ENCODE data around the gene CDK11A.
A peak's percentile ranks its signal among the peaks of the same experiment; 100 is the strongest.
"Not testable (repeated sequence)": the region's sequence is repeated elsewhere in the genome, so short reads cannot be mapped to it uniquely, and the experiment has no call there.

The CDK11A gene

GRCh38 chr1:1754051-1754815 is 30.1 kb upstream of the CDK11A start:
- no peak for DNase-seq

GRCh38 chr1:1753607-1754005 is 29.4 kb upstream of the CDK11A start:
- DNase-seq, result no peak

DNA sequence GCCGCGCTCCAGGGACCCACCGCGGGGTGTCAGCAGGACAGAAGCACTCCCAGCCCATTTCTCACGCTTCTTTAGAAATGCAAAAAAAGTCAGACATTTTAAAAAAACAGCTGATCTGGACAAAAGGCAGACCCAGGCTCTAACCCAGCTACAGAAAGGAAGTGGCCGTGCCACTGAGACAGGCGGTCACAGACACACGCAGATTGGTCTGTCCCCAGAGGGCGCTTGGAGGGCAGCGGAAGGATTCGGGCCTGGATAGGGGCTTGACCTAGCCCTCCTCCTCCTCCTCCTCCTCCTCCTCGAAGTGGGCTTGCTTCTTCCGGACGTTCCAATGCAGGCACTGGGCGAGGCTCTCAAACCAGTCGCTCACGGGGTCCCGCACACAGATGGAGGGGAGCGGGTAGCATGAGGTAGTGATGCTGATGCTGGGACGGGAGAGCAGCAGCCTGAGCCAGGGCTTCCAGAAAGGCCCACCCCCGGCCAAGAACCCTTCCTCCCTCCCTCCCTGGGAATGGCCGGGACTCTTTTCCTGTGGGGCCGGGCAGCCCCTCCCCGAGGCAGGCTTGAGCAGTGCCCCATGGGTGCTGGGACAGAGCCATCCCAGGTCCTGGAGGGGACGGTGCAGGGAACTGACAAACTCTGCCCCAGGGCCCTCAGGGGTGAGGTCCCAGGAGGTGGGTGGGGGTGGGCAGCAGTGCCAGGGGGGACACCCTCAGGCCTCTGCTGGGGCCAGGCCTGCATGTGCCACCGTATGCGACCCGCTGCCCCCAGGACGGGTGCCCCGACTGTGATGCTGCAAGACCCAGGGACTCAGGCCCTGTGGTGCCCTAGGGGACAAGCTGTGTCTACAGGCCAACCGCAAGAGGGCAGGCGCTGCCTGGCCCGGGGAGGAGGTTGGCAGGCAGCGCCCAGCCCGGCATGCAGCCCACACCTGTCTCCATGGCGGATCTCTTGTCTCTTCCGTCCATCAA is 28.8 kb upstream of the CDK11A start:
- no peak for DNase-seq

DNA sequence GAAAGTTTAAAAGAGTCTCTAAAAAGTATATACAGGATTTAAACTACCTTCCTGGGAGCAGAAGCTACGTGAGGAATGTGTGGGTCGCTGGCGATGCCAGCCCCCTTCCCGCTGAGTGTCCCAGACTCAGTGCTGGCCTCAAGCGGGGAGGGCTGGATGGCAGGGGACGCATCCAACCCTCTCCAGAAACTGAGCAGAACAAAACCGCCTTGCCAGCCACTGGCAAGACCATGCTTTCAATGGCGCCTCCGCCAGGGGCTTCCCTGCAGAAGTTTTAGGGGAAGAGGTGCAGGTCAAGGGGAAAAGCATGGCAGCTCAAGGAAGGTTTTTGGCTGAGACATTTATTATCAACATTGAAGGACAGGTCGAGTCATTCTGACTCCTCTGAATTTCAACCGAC is 28.0 kb upstream of the CDK11A start:
- DNase-seq, result no peak

DNA sequence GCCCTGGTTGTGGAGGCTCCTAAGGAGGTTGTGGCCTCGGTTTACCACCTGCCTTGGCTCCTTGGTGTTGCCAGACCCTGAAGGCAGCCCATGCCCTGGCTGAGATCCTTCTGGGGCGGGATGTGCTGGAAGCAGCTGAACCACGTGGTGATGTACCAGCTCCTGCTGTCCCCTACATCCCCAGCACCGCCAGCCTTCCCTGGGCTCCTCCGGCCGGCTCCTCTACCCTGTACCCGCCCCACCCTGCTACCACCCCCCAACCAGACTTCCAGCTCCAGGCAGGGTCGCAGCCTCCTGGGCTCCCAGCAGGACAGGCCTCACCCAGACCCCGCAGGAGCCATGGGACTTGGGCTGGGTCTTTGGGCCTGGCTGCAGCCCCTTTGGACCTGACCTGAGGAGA is 25.8 kb upstream of the CDK11A start:
- not testable (repeated sequence) for DNase-seq

DNA sequence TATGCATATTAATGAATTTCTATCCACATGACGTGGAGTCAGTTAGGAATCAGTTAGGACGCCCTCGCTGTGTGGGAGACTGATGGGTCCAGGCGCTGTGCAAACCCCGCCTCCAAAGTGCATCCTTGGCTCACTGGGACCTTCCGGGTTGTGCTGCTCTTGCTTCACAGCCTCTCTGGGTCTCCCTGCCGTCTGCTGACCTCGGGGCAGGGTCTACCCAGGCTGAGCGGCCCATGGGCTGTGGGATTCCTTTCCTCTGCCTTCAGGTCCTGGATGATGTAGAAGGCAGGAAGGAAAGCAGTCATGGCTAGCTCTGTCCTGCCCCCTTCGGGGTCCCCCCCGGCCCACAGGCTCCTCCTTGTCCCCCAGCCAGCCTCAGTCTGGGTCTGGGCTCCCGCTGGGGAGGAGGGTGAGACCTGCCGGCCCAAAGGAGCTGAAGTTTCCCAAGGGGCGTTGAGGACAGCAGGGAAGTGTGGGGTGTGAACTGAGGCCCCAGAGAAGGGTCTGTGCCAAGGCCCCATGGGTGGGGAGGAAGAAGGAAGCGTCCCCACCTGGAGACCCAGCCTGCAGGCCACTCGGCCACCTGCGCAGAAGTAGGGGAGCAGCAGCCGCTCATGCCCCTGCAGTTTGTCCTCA is 24.6 kb upstream of the CDK11A start:
- no peak for DNase-seq

GRCh38 chr1:1746566-1746909 is 22.4 kb upstream of the CDK11A start:
- DNase-seq, result not testable (repeated sequence)

DNA sequence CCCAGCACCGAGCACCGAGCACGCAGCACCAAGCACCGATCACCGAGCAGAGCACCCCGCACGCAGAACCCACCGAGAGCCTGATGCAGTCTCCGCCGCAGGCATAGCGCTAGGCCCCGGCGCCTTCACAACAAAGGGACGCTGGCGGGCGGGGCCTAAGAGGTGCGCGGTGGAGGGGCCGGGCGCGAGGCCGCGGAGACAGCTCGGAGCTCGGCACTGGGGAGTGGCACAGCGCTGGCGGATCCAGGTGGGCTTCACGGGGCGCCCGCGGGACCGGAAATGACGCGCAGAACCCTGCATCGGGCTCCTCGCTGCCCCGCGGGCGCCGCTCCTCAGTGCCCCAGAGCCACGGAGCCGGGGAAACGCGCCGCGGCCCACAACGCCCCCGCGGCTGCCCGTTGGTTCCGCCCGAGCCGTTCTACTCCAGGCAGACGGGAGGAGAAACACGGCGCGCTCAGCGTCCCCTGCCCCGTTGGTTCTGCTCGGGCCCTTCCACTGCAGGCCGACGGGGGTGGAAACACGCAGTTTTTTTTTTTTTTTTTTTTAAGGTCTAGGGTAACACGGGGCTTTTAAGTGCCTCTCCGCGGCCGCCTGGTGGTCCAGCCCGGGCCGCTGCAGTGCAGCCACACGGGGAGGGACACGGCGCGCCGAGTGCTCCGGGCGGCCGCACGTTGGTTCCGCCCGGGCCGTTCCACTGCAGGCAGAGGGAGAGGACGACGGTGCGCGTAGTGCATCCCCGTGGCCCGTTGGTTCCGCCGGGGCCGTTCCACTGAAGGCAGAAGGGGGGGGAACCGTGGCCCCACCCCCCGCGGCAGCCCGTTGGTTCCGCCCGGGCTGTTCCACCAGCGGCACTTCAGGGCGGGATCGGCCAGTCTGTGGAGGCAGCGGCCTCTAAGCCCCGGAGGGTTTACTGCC is 21.8 kb upstream of the CDK11A start:
- peak; percentile 11 to 97 (median 84) for DNase-seq

DNA sequence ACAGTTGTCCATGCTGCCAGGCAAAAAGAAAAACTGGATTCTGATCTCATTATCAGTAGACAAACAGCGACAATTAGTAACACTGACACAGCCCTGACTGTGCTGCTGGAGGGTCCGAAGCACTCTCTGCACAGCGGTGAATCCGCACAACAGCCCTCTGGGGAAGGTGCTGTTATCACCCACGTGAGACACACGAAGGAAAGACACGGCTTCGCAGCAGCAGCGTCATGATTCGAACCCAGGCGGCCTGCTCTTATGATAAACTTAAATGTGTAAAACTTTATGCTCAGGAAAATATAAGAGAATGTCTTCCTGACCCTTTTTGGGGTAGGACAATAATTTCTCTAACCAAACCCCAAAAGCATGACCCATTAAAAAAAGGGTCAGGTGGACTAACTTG is 18.4 kb upstream of the CDK11A start:
- not testable (repeated sequence) for DNase-seq

GRCh38 chr1:1741013-1741412 is 16.9 kb upstream of the CDK11A start:
- DNase-seq, result not testable (repeated sequence)

GRCh38 chr1:1738799-1739337 is 14.7 kb upstream of the CDK11A start:
- DNase-seq, result not testable (repeated sequence)

DNA sequence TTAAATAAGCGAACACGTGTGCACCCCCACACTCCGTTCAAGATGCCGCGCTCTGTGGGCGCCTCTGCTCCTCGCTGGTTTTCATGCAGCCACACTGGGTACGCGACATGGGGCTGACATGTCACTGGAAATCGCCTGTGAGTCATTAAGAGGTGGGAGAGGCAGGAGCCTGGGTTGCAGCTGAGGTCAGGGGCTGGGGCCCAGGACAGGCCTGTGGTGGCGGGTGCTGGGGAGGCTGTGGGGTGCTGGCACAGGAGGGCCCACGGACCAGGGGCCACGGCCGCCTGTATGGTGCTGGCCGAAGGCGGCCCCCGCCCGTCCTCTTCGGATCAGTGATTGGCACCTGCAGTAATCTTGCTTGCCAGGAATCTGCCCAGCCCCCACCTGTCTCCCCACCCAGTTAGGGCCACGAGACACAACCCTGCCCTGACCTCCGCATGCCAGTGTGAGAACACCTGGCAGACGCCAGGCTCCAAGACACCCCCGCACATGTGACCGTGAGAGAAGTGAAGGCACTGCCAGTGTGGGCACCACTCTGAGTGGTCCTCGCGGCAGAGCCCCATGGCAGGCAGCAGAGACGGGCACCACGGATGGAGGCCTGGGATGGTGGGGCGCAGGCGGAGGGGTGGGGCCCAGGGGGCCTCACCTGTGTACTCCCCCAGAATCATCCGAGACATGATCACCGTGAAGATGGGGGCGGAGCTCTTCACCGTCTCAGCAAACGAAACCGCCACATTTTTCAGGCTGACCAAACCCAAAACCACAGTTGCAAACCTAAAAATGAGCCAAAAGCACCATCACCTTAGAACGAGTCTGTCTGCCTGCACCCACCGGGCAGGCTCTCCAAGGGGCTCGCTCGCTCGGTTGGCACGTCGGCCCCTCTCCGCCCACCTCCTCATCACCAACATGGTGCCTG is 13.8 kb upstream of the CDK11A start:
- DNase-seq, result not testable (repeated sequence)

- DNase-seq, result no peak
Measured at GRCh38 chr1:1732381-1732780, 8.2 kb upstream of the CDK11A start.

- DNase-seq, result no peak
Measured at GRCh38 chr1:1730870-1731269, 6.7 kb upstream of the CDK11A start.

- not testable (repeated sequence) for DNase-seq
Measured at GRCh38 chr1:1730230-1730629, 6.1 kb upstream of the CDK11A start.

DNA sequence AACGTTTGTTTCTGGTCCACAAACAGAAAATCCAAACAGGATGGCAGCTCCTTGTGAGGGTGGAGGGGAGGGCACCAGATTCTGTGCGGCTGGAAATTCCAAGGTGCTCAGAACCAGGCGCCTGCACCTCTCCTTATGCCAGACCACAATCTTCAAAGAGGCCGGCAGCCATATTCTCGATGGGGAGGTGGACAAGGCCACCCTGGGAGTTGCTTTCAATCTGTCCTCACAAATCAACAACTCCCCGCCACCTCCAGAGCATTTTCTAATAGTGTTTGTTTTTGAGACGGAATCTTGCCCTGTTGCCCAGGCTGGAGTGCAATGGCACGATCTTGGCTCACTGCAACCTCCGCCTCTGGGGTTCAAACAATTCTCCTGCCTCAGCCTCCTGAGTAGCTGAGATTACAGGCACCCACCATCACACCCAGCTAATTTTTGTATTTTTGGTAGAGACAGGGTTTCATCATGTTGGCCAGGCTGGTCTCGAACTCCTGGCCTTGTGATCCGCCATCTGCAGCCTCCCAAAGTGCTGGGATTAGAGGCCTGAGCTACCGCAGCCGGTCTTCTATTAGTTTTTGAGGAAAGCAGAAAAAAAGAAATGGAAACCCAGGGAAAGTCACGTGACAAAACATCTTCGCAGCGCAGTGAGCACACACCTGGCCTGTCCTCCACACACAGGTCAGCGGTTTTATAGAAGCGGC is 5.1 kb upstream of the CDK11A start:
- not testable (repeated sequence) for DNase-seq

GRCh38 chr1:1728308-1729005 is 4.3 kb upstream of the CDK11A start:
- DNase-seq, result not testable (repeated sequence)

GRCh38 chr1:1727131-1727651 is 3.0 kb upstream of the CDK11A start:
- DNase-seq, result not testable (repeated sequence)

DNA sequence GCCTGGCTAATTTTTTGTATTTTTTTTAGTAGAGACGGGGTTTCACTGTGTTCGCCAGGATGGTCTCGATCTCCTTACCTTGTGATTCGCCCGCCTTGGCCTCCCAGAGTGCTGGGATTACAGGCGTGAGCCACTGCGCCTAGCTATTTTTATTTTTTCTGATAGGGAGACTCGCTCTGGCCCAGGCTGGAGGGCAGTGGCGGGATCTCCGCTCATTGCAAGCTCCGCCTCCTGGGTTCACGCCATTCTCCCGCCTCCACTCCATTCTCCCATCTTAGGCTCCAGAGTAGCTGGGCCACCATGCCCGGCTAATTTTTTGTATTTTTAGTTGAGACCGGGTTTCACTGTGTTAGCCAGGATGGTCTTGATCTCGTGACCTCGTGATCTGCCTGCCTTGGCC is 1.9 kb upstream of the CDK11A start:
- not testable (repeated sequence) for DNase-seq

Measured in activated naive CD4-positive, alpha-beta T cell (primary cell).